Measurements from ENCODE around the gene SLC12A3.

Gene SLC12A3

GRCh38 chr16:56945847-56946527 is 81.0 kb downstream of the SLC12A3 start:
- DNase-seq: no peak

GRCh38 chr16:56946767-56947603 is 82.0 kb downstream of the SLC12A3 start:
- no peak for DNase-seq

GRCh38 chr16:56947604-56947995 is 82.6 kb downstream of the SLC12A3 start:
- DNase-seq: no peak

GRCh38 chr16:56948234-56948633 is 83.2 kb downstream of the SLC12A3 start:
- DNase-seq: no peak

GRCh38 chr16:56950051-56950450 is 85.0 kb downstream of the SLC12A3 start:
- DNase-seq: no peak

- no peak for DNase-seq
Measured at GRCh38 chr16:56950455-56950854, 85.4 kb downstream of the SLC12A3 start.

- DNase-seq: no peak
Measured at GRCh38 chr16:56950881-56951771, 86.1 kb downstream of the SLC12A3 start.

GRCh38 chr16:56953006-56953405 is 88.0 kb downstream of the SLC12A3 start:
- no peak for DNase-seq

GRCh38 chr16:56956076-56956475 is 91.1 kb downstream of the SLC12A3 start:
- DNase-seq: no peak

- DNase-seq: no peak
Measured at GRCh38 chr16:56956756-56957155, 91.7 kb downstream of the SLC12A3 start.

- DNase-seq: no peak
Measured at GRCh38 chr16:56960681-56961281, 95.8 kb downstream of the SLC12A3 start.

- no peak for DNase-seq
Measured at GRCh38 chr16:56961386-56961785, 96.4 kb downstream of the SLC12A3 start.

- no peak for DNase-seq
Measured at GRCh38 chr16:56961851-56962281, 96.9 kb downstream of the SLC12A3 start, which contains the start of gene CETP. TSS of gene CETP (plus strand) at chr16:56961950. CDS start at chr16:56961980, 30 bp downstream.

- DNase-seq: no peak
Measured at GRCh38 chr16:56964243-56965148, 99.5 kb downstream of the SLC12A3 start.

All from NCI-H2171 treated with DMSO at 0.1 percent for 48 hours (cell line).